Measurements from ENCODE around the gene PARD3.

Gene PARD3

GRCh38 chr10:34109495-34109894 lies 705.6 kb downstream of the PARD3 start:
- DNase-seq: no peak

GRCh38 chr10:34107626-34108516 lies 707.2 kb downstream of the PARD3 start:
- DNase-seq: no peak

- no peak for DNase-seq
These were observed 708.7 kb downstream of the PARD3 start for GRCh38 chr10:34106356-34106885.

GRCh38 chr10:34104829-34105572 lies 710.1 kb downstream of the PARD3 start:
- DNase-seq: no peak

- DNase-seq: no peak
These were observed 712.1 kb downstream of the PARD3 start for GRCh38 chr10:34102893-34103506.

- no peak for DNase-seq
These were observed 712.8 kb downstream of the PARD3 start for GRCh38 chr10:34102237-34102673.

GRCh38 chr10:34101001-34101400 lies 714.1 kb downstream of the PARD3 start:
- DNase-seq: no peak

GRCh38 chr10:34098821-34099567 lies 716.1 kb downstream of the PARD3 start:
- no peak for DNase-seq

GRCh38 chr10:34097682-34098081 lies 717.4 kb downstream of the PARD3 start:
- DNase-seq: no peak

- no peak for DNase-seq
These were observed 720.1 kb downstream of the PARD3 start for GRCh38 chr10:34094961-34095360.

GRCh38 chr10:34094146-34094696 lies 720.9 kb downstream of the PARD3 start:
- no peak for DNase-seq

GRCh38 chr10:34092891-34093290 lies 722.2 kb downstream of the PARD3 start:
- no peak for DNase-seq

GRCh38 chr10:34091635-34092195 lies 723.4 kb downstream of the PARD3 start:
- DNase-seq: no peak

- DNase-seq: no peak
These were observed 725.8 kb downstream of the PARD3 start for GRCh38 chr10:34089253-34089652.

GRCh38 chr10:34088208-34088794 lies 726.8 kb downstream of the PARD3 start:
- DNase-seq: no peak

- DNase-seq: no peak
These were observed 728.0 kb downstream of the PARD3 start for GRCh38 chr10:34087095-34087418.

- DNase-seq: no peak
These were observed 731.5 kb downstream of the PARD3 start for GRCh38 chr10:34083567-34083966.

GRCh38 chr10:34081948-34082347 lies 733.1 kb downstream of the PARD3 start:
- no peak for DNase-seq

- DNase-seq: no peak
These were observed 733.8 kb downstream of the PARD3 start for GRCh38 chr10:34081347-34081743.

- DNase-seq: no peak
These were observed 734.4 kb downstream of the PARD3 start for GRCh38 chr10:34080485-34081346.
